Stimulated activated CD8-positive, alpha-beta memory T cell treated with anti-CD3 and anti-CD28 coated beads, Interleukin-7, amount 100 ng/mL, for 1 hour (primary cell): Measurements from ENCODE around the gene APC2.
"Not testable (repeated sequence)": the region's sequence is repeated elsewhere in the genome, so short reads cannot be mapped to it uniquely, and the experiment has no call there.

ENCODE experiments used
- DNase-seq, 2 donors: peaks; one replicate each; pipeline ENCODE4 v3.0.0-alpha.2; 2020; ENCODE audit warnings: low read depth in 2 of 2

APC2 gene

GRCh38 chr19:1428738-1429391 is 21.1 kb upstream of the APC2 start:
- DNase-seq: no peak

GRCh38 chr19:1429750-1430149 is 20.2 kb upstream of the APC2 start:
- no peak for DNase-seq

- DNase-seq: no peak
Observed at GRCh38 chr19:1430246-1430645, 19.7 kb upstream of the APC2 start.

GRCh38 chr19:1431759-1432506 is 18.0 kb upstream of the APC2 start:
- DNase-seq: no peak

DNA sequence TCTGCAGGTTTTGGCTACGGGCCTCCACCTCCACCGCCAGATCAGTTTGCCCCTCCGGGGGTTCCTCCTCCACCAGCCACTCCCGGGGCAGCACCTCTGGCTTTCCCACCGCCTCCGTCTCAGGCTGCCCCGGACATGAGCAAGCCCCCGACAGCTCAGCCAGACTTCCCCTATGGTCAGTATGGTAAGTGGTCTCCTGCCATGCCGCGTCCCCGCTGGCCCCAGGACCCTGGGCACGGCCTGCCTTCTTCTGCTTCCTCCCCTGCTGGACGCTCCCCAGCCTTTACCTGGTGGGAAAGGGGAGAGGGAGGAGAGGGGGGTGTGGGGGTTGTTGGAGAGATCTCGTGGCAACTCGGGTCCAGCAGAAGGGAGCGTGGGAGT is 17.4 kb upstream of the APC2 start:
- no peak for DNase-seq

- DNase-seq: no peak
Observed at GRCh38 chr19:1433119-1434039, 16.5 kb upstream of the APC2 start.

- DNase-seq: no peak
Observed at GRCh38 chr19:1434040-1434366, 15.9 kb upstream of the APC2 start.

DNA sequence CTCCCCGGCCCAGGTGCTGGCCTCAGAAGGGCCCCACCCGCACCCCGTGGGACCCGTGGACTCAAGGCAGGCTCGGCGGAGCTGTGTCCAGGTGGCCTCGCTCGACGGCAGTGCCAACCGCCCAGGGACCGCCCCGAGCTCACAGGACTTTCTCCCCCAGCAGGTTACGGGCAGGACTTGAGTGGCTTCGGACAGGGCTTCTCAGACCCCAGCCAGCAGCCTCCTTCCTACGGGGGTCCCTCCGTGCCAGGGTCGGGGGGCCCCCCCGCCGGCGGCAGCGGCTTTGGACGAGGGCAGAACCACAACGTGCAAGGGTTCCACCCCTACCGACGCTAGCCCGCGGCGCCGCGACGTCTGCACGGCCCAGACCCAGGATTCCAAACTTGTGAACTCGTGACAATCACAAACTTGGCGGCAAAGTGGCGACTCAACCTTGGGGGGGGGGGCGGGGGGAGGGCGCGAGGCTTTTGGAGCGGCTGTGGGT is 15.3 kb upstream of the APC2 start:
- DNase-seq: no peak

DNA sequence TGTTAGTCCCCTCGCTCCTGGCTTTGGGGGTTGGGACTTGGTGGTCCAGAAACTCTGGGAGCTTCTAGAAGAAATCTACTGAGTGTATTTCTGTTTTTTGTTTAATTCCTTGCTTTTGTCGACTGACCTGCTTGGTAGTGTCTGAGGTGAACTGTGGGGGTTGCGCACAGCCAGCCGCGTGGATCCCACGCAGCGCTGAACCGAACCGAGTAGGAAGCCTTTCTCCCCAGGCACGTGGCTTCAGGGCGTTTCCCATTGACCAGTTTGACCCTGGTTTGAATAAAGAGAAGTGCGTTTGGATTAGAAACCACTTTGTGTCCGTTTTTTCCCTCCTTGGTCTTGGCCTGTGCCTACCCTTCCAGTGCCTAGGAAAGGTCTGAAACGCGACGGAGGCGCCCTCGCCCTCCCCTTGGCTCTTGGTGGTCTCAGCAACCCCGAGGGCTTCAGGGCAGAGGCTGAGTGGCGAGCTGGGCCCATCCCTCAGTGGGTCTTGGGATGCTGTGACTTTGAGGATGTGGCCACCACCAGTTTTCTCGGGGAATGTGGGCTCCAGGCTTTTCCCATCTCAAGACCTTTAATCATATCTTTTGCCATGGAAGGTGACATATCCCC is 14.4 kb upstream of the APC2 start:
- DNase-seq: no peak

- DNase-seq: no peak
Observed at GRCh38 chr19:1437609-1438008, 12.3 kb upstream of the APC2 start.

DNA sequence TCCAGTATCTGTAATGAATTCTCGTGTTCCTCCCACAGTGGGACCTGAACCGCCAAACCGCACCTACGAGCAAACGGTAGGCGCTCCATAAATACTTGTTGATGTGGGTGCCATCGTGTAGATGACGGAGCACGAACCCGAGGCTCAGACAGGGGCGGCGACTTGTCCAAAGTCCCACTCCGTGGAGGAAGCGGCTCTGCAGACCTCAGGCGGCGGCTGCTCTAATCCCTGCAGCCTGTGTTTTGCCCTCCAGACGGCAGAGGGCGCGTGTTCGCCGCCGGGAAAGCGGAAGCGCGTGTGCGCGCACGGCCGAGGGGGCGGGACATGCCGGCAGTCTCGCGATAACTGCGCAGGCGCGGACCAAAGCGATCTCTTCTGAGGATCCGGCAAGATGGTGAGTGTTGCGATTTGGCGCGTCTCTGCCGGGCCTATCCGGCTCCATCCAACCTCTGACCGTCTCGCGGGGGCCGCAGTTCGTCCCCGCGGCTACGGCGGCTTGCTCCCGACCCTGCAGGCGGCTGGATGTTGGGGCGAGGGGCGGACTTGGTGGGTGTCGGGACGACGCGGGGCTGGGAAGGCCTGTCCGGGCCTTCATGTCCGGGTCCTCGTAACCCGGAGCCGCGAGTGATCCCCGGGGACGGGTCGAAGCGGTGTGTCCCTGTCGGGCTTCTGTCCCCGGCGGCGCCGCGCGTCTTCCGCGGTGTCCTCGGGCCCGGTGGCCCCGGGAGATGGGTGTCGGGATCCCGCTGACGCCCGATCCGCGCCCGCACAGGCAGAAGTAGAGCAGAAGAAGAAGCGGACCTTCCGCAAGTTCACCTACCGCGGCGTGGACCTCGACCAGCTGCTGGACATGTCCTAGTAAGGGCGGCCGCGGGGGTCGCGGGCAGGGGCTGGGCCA is 11.6 kb upstream of the APC2 start, which contains the start of gene RPS15:
RPS15 (plus strand) TSS at position 362 of the 898 bp plus-strand sequence; CDS start at position 392, 30 bp downstream.
- peak; percentile 94 to 95 for DNase-seq

- DNase-seq: no peak
Observed at GRCh38 chr19:1438933-1439354, 11.0 kb upstream of the APC2 start.

DNA sequence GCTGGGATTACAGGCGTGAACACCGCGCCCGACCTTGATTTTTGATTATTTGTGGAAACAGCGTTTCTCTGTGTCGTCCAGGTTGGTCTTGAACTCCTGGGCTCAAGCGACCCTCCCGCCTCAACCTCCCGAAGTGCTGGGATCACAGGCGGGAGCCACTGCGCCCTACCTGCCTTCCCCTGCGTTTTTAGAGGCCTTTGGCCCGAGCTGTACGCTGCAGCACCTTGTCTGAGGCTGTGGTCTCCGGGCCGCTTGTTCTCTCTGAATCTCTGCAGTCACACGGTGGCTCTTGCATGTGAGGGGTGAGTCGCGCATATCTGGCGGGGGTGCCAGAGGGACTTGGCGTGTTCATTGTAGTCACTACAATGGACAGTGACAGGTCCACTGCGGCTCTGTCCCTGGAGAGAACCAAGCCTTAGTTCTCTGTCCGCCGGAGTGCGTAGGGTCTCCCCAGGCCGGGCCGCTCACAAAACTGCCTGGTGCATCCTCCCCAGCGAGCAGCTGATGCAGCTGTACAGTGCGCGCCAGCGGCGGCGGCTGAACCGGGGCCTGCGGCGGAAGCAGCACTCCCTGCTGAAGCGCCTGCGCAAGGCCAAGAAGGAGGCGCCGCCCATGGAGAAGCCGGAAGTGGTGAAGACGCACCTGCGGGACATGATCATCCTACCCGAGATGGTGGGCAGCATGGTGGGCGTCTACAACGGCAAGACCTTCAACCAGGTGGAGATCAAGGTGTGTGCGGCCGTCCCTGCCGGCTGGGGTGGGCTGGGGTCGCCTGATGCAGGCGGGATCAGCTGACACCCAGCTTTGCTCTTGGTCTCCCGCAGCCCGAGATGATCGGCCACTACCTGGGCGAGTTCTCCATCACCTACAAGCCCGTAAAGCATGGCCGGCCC is 10.2 kb upstream of the APC2 start:
- not testable (repeated sequence) for DNase-seq

DNA sequence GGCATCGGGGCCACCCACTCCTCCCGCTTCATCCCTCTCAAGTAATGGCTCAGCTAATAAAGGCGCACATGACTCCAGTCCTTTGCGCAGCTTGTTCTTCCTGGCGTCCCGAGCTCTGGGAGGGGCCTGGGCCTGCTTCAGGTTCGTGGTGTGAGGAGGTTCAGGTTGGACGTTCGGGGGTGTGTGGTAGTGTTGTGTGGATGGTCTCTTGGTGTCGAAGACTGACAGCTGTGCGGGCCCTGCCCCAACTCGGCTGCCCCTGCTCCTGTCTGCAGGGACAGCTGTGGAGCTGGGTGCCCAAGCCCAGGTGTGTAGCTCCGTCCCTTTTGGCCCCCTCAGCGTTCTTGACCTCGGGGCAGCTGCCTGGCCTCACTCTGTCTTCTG is 9.5 kb upstream of the APC2 start:
- no peak for DNase-seq

DNA sequence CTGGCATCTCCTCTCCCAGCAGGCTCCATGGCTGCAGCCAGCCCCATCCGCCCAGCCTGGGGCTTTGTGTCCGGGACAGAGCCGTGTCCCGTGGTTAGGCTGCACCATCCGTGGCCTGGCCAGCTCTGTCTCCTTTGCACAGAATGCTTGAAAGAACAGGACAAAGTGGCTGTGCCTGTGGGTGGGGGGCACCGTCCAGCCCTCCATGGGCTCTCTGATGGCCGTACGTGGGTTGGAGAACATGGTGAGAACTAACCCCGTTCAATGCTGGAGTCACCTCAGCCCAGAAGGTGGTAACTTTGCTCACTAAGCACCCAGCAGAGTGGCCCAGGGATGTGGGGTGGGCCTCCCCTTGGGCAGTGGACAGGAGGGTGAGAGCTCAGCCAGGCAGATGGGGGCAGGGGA is 8.9 kb upstream of the APC2 start:
- DNase-seq: no peak

GRCh38 chr19:1441677-1442438 is 8.1 kb upstream of the APC2 start:
- DNase-seq: no peak

DNA sequence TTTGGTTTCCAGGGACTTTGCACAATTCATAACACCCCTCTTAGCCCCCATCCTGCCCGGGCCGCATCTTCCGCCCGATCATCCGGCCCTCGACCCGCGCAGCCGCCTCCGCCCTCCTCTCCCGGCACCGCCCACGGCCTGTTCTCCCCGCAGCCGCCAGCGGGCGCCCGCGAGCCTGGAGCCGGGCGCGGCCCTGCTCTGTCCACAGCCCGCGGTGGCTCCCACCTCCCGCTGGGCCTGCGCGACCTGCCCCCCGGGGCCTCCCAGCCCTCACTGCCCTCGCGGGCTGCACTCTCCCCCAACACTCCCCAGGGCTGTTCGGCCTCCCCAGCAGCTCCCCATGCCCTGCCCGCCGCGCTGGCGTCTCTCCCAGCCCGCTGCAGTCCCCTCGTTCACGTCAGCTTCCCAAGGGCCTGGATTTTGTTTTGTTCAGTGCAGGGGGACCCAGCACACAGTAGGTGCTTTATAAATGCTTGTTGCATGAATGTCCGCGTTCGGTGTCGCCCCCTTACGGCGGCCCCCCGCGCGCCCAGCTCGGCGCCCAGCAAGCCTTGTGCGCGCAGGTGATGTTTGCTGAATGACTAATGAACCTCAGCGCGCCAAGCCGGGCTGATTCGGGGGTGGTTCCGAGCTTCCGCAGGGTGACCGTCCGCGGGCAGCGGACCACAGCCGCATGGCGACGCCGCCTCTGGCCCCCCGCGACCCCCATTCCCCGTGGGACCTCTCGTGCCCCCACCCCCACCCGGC is 4.6 kb upstream of the APC2 start:
- DNase-seq: peak; percentile 46 to 54
